Measurements from ENCODE around the gene TMTC2.
A peak's percentile ranks its signal among the peaks of the same experiment; 100 is the strongest.

The TMTC2 gene

DNA sequence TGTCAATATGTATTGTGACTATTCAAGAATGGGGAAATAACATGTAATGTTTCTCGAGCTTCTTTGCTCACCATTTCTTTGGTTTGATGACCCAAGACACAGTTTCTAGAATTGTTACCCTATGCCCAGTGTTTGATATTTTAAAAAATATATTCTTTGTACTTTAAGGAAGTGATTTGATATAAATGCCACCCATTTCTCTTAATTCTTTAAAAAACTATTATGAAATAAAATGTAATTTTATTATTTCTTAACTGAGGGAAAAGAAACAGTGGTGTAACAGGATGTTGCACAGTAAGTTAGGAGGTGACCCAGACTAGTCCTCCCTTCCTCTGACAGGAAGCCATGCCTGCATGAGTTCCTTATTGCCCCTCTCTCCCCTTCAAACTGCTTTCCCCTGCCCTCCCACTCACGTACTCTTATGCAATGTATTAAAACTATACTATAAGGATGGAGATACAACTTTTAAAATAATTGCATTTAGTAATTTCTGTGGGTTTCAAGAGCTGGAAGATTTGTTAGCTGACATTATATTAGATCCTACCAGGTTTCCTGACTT, 279.4 kb downstream of the TMTC2 start:
- no peak for DNase-seq

DNA sequence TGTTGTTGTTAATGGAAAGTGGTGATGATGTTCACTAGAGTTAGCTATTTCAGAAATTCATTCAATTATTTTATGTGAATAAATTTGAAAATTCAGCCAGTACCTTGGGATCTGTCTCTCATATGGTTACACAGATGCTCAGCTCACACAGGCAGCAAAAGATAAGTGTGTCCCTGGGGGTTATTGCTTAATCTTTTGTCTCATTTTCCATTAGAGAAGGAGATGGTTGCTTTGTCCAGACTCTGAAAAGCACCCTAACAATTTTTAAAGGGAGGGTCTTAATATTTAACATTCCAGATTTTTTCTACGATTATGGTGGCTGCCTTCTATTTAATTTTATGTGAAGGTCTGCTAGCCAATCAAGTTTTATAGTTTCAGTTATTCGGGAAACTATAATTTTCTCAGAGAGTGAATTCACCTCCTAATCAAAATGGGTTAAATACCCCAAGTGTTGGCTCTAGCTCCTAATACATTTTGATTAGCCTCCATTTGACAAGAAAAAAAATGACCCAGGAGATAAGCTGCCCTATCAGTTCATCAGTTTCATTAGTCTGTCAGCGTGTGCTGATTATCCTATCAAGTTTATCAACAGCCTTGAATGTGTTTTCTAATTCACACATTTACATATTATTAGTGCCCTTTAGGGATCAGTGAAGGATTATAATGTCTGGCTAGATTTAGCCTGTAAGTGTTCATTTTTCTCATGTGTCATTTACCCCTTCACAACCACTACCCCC, 282.1 kb downstream of the TMTC2 start:
- DNase-seq: no peak

DNA sequence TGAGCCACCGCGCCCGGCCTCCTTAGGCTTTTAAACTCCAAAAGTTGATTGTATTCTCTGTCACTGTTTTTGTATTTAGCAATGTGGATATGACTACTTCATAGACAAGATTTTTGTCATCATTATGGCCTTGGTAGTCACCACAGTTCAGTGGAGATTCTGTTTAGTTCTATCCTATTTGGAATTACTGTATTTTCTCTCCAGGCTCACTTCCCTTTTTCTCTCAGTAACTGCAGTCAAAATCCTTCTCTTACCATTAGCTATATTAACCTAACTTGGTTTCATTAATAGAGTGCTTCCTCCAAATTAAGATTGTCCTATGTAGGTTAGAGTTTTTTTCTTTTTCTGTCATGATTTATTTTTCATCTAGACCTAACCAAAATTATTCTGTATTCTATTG, 283.9 kb downstream of the TMTC2 start:
- DNase-seq: no peak

DNA sequence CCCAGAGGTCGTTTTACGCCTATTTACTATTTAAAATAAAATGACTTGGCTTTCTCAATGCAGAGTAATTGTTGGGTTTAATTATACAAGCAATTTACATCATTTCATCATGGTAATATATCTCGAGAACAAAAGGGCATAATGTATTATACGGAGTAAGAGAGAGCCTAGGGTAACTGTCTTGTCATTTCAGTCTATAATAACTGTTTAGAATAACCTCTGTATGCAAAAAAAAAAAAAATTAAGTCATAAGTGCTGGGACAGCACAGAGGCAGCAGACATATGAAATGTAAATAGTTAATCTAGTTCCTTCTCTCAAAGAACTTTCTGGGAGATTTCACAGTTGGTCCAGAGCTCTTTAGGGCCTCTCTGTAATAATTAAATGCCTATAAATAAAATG, 284.9 kb downstream of the TMTC2 start:
- no peak for DNase-seq

DNA sequence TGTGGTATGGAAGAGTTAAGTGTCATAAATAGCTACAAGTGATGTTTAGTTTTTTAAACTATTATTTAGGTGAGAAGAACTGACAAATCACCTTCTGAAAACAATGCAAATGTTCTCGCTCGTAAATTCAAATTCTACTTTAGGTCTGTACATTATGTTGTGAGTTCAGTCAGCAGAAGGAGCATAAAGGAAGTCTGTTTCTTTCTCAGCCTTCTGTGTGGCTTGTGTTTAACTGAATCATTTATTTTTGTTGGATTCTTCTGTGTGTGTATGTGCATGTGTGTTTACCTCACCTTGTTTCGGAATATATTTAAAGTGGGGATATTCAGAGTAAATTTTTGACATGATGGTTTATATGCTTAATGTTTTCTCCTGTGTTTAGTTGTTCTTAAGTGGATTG, 285.9 kb downstream of the TMTC2 start:
- no peak for DNase-seq

DNA sequence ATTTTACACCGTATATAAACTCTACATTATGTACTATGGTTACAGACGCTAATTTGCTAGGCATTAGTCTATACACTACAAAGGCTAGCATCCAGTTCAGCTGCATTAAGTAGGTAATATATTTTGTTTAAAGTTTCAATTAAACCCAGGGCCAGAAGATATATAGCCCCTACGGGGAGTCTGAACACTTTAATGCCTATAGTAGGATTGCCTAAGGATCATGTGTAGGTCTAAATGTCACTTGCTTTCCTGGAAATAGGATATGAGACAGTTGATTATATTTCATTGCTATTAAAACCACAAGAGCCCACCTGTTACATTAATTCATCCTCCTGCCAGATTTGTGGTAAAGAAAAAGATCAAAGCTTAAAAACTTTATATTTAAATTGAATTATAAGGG, 286.9 kb downstream of the TMTC2 start:
- no peak for DNase-seq

DNA sequence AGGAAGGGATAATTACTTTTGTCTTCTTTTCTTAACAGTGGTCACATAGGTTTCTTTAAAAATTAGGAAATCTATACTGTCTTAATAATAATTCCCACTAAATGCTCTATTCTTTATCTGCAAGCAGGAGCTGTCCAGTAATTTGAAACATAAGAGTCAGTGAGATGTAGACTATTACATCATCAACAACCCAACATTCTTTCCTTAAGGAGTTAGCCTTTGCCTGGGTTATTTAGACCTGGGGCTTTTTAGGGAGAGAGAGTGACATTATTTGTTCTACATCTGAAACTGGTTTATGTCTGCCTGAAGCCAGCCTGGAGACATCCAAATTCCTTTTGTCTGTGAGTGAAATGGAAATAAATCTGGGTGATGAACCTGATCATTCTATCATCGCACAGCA, 294.4 kb downstream of the TMTC2 start:
- no peak for DNase-seq

DNA sequence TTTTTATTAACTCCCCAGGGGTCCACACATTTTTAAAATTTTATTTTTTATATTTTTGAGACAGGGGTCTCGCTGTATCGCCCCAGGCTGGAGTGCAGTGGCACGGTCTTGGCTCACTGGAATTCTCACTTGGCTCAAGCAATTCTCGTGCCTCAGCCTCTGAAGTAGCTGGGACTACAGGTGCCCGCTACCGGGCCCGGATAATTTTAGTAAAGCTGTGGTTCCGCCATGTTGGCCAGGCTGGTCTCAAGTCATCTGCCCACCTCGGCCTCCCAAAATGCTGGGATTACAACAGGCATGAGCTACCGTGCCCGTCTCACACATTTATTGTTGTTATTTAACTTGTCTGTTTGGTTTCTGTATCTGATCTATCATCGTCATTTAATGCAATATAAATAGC, 307.4 kb downstream of the TMTC2 start:
- DNase-seq: no peak

DNA sequence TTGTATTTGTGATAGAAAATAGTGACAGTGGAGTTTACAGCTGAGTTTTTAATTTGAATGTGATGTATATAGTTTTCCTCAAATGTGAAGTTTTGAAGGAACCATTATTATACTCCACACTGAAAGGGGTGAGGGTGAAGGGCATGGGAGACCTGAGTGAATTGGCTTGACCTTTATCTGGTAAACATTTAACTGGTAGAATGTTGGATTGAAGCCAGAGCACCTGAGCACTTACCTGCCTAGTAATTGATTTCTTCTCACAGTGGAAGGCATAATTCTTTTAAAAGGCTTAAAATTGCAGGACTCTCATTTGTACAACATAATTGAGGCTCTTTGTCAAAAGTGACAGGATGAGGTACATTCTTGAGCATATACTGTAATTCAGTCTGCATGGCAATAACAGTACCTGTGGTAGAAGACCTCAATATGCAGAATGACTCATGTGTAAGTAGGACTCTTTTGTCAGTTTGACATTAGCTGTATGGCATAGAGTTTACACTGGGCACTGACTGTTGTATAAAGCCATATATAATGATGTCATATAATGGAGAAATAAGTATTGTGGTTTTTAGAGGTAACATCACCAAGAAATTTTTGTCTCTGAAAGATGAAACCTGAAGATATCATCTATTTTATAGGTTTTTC, 309.6 kb downstream of the TMTC2 start:
- DNase-seq: no peak

DNA sequence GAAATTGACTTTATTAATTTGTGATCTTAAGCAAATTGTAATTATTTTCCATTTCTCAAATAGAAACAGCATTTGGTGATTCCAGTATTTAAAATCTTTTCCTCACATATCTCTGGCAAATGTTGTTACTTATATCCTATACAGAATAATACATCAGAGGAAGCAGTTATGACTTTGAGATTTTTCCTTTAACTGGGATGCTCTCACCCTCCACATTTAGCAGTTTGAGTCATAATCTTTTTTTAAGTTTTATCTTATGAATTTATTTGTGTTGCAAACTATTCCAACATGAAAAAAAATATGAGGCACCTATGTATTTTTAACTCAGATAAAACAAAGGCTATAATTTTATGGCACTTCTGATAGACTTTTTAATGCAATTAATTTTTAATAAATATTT, 311.8 kb downstream of the TMTC2 start:
- no peak for DNase-seq

DNA sequence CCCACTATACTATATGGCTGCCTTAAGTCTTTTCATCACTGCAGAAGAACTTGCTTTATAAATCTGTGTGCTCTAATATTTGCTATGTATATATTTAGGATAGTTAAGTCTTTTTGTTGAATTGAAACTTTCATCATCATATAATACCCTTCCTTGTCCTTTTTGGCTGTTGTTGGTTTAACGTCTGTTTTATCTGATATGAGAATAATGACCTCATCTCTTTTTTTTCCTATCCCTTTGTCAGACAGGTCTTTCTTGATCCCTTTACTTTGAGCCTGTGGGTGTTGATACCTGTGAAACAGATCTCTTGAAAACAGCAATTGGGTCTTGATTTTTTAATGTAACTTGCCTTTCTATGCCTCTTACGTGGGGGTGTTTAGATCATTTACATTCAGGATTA, 316.3 kb downstream of the TMTC2 start:
- no peak for DNase-seq

DNA sequence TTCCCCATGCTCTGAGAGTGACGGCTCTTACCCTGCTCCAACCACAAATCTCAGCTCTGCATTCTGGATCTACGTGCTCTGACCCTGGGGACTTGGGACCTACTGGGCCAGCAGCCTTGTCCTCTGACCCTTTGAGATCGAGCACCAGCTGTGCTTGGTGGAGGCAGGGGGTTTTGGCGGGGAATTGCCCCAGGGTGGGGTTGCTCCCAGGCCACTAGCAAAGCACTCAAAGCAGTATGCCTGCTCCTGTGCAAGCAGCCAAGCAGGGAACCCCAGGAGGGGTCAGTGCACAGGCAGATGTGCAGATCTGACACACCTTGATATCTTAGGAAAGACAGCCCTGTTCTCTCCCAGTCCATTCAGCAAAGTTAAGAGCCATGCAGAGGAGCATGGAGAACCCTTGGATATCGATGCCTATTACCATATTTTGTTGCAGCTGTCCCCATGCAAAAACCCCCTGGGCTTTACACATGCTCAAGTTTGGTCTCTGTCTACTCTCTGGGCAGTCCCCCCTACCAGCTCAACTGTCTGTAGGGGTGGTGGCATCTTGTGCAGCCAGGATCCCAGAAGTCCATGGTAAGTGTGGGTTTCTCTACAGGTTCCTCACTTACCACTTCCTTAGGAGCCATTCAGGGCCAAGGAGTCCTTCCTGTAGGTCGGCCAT, 319.0 kb downstream of the TMTC2 start:
- no peak for DNase-seq

DNA sequence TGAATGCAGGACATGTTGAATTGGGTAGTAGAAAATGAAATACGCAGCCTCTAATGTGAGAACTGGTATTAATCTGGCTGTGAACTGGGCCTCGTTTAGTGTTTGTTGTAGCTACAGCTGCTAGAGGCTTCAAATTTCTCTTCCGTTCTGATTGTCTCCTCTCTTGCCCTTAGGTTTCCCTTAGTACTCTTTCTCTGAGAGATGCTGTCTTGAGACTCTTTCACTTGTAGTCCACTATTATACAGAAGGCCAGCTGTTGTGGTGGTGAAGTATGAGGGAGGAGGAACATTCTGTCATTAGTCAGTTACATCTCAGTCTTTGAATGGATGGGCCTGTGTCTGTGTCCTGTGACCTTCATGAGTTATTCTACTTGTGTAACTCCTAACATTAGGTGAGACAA, 322.0 kb downstream of the TMTC2 start:
- no peak for DNase-seq

DNA sequence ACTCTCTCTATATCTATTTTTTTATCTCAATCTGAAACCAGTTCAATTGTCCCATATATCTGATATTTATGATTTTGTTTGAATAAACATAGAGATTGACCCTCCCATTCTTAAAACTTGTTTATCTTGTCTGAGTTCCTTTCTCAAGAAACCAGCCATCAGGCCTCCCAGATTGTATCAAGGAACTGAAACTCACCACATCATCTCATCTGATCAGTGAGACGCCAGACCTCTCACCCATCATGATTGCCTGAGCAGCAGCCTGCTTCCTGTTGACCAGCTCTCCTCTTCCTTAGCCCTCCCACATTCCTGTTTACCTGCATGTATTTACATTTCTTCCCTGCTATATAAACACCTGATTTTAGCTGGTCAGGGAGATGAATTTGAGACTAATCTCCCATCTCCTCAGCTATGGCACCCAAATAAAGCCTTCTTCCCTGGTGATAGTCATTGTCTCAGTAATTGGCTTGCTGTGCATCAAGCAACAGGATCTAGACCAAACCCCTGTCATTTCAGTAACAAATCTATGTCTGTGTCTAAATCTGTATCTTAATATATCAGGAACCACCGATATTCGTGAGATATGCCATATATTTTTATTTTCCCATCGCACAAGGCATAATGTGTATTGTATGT, 323.6 kb downstream of the TMTC2 start:
- no peak for DNase-seq

DNA sequence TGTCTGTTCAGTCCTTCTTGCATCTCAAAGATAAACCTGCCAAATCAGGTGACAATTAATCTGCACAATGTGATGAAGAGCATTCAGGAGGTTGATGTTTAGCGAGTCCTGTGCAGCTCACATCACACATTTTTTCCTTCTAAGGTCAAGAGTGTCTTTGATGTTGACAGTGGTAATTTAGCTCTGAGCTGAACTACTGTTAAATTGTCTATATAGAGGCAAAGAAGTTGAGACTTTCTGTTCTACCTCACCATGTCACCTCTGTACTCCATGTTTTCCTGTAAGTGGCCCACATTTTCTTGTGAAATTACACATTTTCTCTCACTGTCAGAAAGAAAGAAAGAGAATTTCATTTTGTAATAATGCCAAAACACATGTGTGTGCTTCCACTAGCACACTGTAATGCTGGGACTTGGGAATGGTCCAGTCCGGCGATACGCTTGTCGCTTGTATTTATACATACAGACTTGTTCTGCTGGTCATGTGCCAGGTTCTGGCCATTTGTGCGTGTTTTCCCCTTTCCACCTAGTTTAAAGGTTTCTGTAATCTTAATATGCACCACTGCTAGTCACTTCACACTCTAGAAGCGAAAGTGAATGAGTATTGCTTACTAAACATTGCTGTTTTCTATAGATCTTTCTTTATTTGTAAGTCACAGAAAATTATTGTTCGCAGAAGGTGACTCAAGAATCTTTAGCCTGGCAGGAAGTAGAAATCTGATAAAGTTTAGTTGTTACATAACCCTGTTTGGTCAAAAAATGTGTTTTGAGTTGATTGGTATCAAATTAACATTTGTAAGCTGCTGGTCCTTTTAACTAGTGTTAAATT, 328.9 kb downstream of the TMTC2 start:
- DNase-seq: no peak

DNA sequence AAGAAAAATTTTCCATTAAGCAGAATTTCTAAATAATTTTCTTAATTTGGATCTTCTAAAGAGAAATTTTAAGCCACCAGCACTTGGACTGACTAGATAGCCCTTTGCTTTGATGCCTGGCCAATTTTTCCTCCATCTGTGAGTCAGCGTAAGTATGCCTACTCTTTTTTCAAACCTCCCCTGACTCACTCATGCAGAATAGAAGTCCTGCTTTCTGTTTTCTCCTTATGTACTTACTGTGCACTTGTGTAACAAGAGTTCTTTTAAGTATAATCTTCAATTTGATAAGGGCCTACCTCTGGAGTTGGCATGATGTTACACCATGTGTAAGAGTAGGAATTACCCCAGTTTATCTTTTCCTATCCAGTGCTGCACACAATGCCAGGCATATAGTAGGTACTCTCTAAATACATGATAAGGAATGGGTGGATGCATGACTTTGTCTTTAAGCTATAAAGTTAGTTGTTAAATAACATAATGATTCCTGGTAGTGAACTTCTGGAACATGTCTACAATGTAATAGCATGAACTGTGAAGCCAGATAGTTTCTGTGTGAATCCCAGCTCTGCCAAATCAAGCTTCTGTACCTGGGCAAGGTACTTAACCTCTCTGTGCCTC, 329.6 kb downstream of the TMTC2 start:
- DNase-seq: peak in 1 of 2 experiments; percentile 61

DNA sequence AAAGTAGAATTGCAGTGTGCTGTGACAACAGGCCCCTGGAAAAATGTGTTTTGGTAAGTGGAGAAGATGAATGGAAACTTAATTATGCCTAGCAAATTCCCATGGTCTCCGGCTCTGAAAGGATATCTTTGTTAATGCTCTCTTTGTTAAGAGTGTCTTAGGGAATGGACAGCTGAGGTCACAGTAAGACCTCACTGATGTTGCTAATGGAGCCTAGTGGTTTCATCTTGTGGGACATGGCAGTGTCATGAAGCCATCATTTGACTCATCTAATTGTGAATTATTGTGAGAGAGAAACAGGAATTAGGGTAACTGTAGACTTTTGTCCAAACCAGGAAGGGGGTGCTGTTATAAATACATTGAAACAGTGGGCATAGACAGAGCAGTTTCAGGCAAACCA, 330.3 kb downstream of the TMTC2 start:
- DNase-seq: no peak

DNA sequence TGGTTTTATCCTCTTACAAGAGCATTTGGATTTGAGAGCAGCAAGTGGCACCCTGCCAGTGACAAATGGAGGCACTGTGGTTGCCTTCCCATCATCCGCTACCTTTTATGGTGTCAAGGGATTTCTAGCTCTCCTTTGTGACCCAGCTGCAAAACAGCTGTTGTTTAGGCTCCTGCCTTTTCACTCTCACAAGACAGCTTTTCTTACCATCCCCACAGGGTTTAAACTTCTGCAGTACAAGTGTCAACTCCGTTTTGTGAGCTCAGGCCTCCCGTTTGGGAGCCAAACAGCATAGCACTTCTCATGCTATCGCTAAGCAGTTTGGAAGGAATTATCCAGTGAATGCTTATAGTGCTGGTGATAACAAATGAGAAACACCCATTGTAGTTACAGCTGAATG, 331.4 kb downstream of the TMTC2 start:
- DNase-seq: no peak

DNA sequence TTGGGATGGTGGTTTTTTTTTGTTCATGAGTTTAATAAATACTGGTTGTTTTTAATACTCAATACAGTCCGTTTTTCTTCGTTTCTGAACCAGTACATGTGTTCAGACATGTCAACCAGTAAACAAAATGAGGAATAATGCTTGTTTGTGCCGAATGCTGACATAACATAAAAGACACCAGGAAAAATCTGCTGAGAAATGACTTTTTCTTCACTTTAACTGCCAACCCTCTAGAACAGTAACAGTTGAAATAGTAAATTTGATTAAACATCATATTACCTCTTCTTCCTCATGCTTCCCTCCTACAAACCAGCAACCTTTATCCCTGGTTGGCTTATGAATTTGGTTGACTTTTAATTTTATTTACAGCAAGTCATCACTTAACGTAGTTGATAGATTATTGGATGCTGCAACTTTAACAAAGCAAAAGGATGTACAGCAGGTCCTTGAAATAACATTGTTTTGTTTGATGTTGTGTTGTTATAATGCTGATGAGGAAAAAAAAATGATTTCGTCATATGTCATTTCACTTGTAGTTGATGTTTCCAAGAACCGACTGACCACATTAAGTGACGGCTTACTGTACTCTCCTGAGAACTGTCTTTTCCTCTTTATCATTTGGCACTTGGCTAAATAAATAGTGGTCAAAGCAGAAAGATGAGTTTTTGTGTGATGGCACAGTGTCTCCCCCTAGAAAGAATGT, 340.5 kb downstream of the TMTC2 start:
- DNase-seq: no peak

DNA sequence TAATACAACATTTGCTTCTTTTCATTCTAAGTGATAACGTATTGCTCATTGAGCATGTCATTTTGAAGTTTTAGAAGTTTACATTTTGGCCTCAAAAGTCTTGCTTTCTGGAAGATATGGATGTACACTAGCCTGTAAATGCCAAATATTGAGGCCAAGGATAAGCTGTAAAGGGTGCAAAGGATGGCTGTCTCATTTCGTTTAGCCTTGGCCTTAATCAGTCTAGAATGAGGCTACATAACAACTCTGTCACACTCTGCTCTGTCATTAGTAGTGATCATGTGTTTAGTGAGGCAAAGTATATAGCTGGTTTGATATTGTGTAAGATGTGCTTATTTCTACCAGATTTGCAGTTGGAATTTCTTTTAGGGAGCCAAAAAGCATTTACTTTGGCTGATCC, 344.5 kb downstream of the TMTC2 start:
- no peak for DNase-seq

DNA sequence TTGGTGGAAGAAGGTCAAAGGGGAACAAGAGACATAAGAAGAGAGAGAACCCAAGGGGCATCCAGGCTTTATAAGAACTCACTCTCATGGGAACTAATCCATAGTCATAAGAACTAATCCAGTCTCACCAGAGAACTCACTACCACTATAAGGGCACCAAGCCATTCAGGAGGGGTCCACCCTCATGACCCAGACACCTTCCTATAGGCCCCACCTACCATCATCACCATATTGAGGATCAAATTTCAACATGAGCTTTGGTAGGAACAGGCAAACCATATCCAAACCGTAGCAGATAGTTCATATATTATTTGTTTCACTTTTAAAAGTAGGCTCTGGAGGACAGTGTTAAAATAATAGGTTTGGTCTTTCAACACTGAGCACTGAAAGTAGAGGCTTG, 350.1 kb downstream of the TMTC2 start:
- DNase-seq: no peak

DNA sequence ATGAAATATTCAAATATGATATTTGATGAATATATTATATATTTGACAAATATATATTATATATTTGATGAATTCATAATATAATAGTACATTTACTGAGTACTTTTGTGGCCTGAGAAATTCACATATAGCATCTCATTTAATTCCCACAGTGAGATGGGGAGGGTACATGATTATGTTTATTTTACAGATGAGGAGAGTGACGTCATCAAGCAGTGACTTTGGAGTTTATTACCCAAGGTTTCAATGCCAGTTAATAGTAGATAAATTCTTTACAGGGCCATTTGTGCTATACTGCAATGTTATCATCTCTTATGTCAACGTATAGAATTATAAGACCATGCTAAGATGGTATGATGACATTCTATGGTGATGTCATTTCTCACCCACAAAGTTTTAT, 352.7 kb downstream of the TMTC2 start:
- DNase-seq: no peak

All from SW 1271 (cell line).